Measurements from ENCODE around the gene GABBR1.

The GABBR1 gene

GRCh38 chr6:29522227-29522626 lies 110.8 kb downstream of the GABBR1 start:
- H3K36me3 ChIP-seq (ENCODE audit: control insufficient read depth in 1 of 2, insufficient read depth in 2 of 2, low read depth in 1 of 2, low read length in 2 of 2) = no peaks in the 10 kb centered on the region
- H3K4me2 ChIP-seq (ENCODE audit: low read length, poor library complexity, severe bottlenecking) = no peak overlapping the region
- no peak overlapping the region for H2AK5ac ChIP-seq (ENCODE audit: low read length, severe bottlenecking)
- H3K27me3 ChIP-seq (ENCODE audit: control insufficient read depth in 1 of 2, insufficient read depth in 1 of 2, low read length in 2 of 2) = peaks cover 0 to 10% of the 10 kb centered on the region in 2 experiments
- no peak overlapping the region for H2BK12ac ChIP-seq (ENCODE audit: low read length in 2 of 2)
- H3K9ac ChIP-seq (ENCODE audit: low read length) = no peak overlapping the region
- H3K4me1 ChIP-seq (ENCODE audit: control insufficient read depth, insufficient read depth, low read depth, low read length) = no peaks in the 10 kb centered on the region
- H2BK120ac ChIP-seq (ENCODE audit: low read depth, low read length) = no peak overlapping the region
- no peak overlapping the region for H3K4me3 ChIP-seq (ENCODE audit: insufficient read depth in 1 of 2, low read depth in 1 of 2, low read length in 2 of 2)
- no peak overlapping the region for H2BK15ac ChIP-seq (ENCODE audit: low read depth, poor library complexity, severe bottlenecking)
- H3K14ac ChIP-seq (ENCODE audit: low read length in 2 of 2) = no peak overlapping the region
- no peak overlapping the region for H3K27ac ChIP-seq (ENCODE audit: low read length, poor library complexity, severe bottlenecking)
- no peak for DNase-seq
- H4K8ac ChIP-seq (ENCODE audit: low read length) = no peak overlapping the region
- H4K91ac ChIP-seq (ENCODE audit: low read length) = no peak overlapping the region
- no peak overlapping the region for H2AFZ ChIP-seq (ENCODE audit: low read depth, low read length)
- no CpG with 5 or more reads among the region's 2 CpGs for WGBS
- H3K79me1 ChIP-seq (replicated peaks; ENCODE audit: low read length, poor library complexity, severe bottlenecking) = no peaks in the 10 kb centered on the region
- no peak overlapping the region for H3K23ac ChIP-seq (ENCODE audit: low read length in 2 of 2)
- H3K9me3 ChIP-seq (ENCODE audit: control insufficient read depth, low read length) = no peaks in the 10 kb centered on the region
- H2BK5ac ChIP-seq (ENCODE audit: low read depth, low read length, poor library complexity, severe bottlenecking) = no peak overlapping the region
- H3K4ac ChIP-seq (ENCODE audit: low read depth in 1 of 2, low read length in 2 of 2) = no peak overlapping the region
- H3K18ac ChIP-seq (ENCODE audit: low read depth in 1 of 2, low read length in 2 of 2) = no peak overlapping the region

DNA sequence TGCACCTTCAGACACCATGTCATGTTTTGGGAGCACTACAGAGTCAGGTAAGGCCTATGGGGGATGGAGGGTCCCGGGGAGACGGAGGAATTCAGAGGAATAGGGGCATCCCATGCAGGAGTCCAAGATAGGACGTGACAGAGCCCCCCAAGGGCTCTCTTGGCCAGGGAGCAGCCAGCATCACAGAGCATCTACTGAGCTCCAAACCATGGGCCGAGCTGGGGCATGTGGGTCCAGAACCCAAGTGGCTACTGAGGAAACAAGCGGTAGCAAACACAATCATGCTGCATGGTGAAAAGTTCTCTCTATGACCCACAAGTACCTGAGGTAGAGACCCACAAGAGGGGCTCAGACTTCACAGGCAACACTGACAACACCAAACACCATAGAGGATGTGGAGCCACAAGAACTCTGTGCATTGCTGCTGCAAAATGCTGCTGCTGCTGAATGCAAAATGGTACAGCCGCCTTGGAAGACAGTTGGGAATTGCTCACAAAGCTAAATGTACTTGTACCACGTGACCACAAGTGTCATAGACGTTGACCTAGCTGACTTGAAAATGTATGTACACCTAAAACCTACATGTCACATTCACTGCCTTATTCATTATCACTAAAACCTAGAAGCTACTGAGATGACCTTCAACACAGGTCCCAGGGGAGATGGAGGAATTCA lies 111.8 kb downstream of the GABBR1 start:
- no peak overlapping the region for H2BK15ac ChIP-seq (ENCODE audit: low read depth, poor library complexity, severe bottlenecking)
- no peak overlapping the region for H2AFZ ChIP-seq (ENCODE audit: low read depth, low read length)
- 34% methylated on average over 8 of the region's 8 CpGs for WGBS

GRCh38 chr6:29520232-29520631 lies 112.8 kb downstream of the GABBR1 start:
- no peak for DNase-seq
- no peaks in the 10 kb centered on the region for H3K4me1 ChIP-seq (ENCODE audit: control insufficient read depth, insufficient read depth, low read depth, low read length)

More for the DNA sequence above, 111.8 kb downstream of the GABBR1 start:
- Histone ChIP-seq H2BK12ac (ENCODE audit: low read length in 2 of 2) (no peak overlapping the region), H3K18ac (ENCODE audit: low read depth in 1 of 2, low read length in 2 of 2) (no peak overlapping the region), H3K36me3 (ENCODE audit: control insufficient read depth in 1 of 2, insufficient read depth in 2 of 2, low read depth in 1 of 2, low read length in 2 of 2) (no peaks in the 10 kb centered on the region), H3K4me1 (ENCODE audit: control insufficient read depth, insufficient read depth, low read depth, low read length) (no peaks in the 10 kb centered on the region), H3K23ac (ENCODE audit: low read length in 2 of 2) (no peak overlapping the region), H4K91ac (ENCODE audit: low read length) (no peak overlapping the region), H3K4ac (ENCODE audit: low read depth in 1 of 2, low read length in 2 of 2) (no peak overlapping the region), H3K27me3 (ENCODE audit: control insufficient read depth in 1 of 2, insufficient read depth in 1 of 2, low read length in 2 of 2) (peaks cover 0 to 10% of the 10 kb centered on the region in 2 experiments), H3K27ac (ENCODE audit: low read length, poor library complexity, severe bottlenecking) (no peak overlapping the region), H3K79me1 (replicated peaks; ENCODE audit: low read length, poor library complexity, severe bottlenecking) (no peaks in the 10 kb centered on the region), H3K14ac (ENCODE audit: low read length in 2 of 2) (no peak overlapping the region), H2BK120ac (ENCODE audit: low read depth, low read length) (no peak overlapping the region), H4K8ac (ENCODE audit: low read length) (no peak overlapping the region), H2BK5ac (ENCODE audit: low read depth, low read length, poor library complexity, severe bottlenecking) (no peak overlapping the region), H2AK5ac (ENCODE audit: low read length, severe bottlenecking) (no peak overlapping the region), H3K9me3 (ENCODE audit: control insufficient read depth, low read length) (peaks cover 2% of the 10 kb centered on the region), H3K9ac (ENCODE audit: low read length) (no peak overlapping the region), H3K4me2 (ENCODE audit: low read length, poor library complexity, severe bottlenecking) (no peak overlapping the region), H3K4me3 (ENCODE audit: insufficient read depth in 1 of 2, low read depth in 1 of 2, low read length in 2 of 2) (no peak overlapping the region)
- DNase-seq = no peak

GRCh38 chr6:29519291-29520010 lies 113.5 kb downstream of the GABBR1 start:
- 63% methylated on average over 6 of the region's 6 CpGs for WGBS
- H3K23ac ChIP-seq (ENCODE audit: low read length in 2 of 2) = no peak overlapping the region
- no peak overlapping the region for H3K18ac ChIP-seq (ENCODE audit: low read depth in 1 of 2, low read length in 2 of 2)
- H3K14ac ChIP-seq (ENCODE audit: low read length in 2 of 2) = no peak overlapping the region
- H4K91ac ChIP-seq (ENCODE audit: low read length) = no peak overlapping the region
- no peaks in the 10 kb centered on the region for H3K36me3 ChIP-seq (ENCODE audit: control insufficient read depth in 1 of 2, insufficient read depth in 2 of 2, low read depth in 1 of 2, low read length in 2 of 2)
- no peak overlapping the region for H3K4ac ChIP-seq (ENCODE audit: low read depth in 1 of 2, low read length in 2 of 2)
- H3K9ac ChIP-seq (ENCODE audit: low read length) = no peak overlapping the region
- no peak for DNase-seq
- no peaks in the 10 kb centered on the region for H3K79me1 ChIP-seq (replicated peaks; ENCODE audit: low read length, poor library complexity, severe bottlenecking)
- H3K4me2 ChIP-seq (ENCODE audit: low read length, poor library complexity, severe bottlenecking) = no peak overlapping the region
- H4K8ac ChIP-seq (ENCODE audit: low read length) = no peak overlapping the region
- H2BK12ac ChIP-seq (ENCODE audit: low read length in 2 of 2) = no peak overlapping the region
- H3K4me3 ChIP-seq (ENCODE audit: insufficient read depth in 1 of 2, low read depth in 1 of 2, low read length in 2 of 2) = no peak overlapping the region
- no peak overlapping the region for H2AK5ac ChIP-seq (ENCODE audit: low read length, severe bottlenecking)
- peaks cover 2% of the 10 kb centered on the region for H3K9me3 ChIP-seq (ENCODE audit: control insufficient read depth, low read length)
- H3K27me3 ChIP-seq (ENCODE audit: control insufficient read depth in 1 of 2, insufficient read depth in 1 of 2, low read length in 2 of 2) = peaks cover 0 to 10% of the 10 kb centered on the region in 2 experiments
- no peak overlapping the region for H2BK15ac ChIP-seq (ENCODE audit: low read depth, poor library complexity, severe bottlenecking)
- no peak overlapping the region for H2BK120ac ChIP-seq (ENCODE audit: low read depth, low read length)
- no peaks in the 10 kb centered on the region for H3K4me1 ChIP-seq (ENCODE audit: control insufficient read depth, insufficient read depth, low read depth, low read length)
- no peak overlapping the region for H2AFZ ChIP-seq (ENCODE audit: low read depth, low read length)
- H2BK5ac ChIP-seq (ENCODE audit: low read depth, low read length, poor library complexity, severe bottlenecking) = no peak overlapping the region
- H3K27ac ChIP-seq (ENCODE audit: low read length, poor library complexity, severe bottlenecking) = no peak overlapping the region

More at GRCh38 chr6:29520232-29520631, 112.8 kb downstream of the GABBR1 start:
- WGBS = 63% methylated on average over 4 of the region's 4 CpGs
- no peak overlapping the region for H4K8ac ChIP-seq (ENCODE audit: low read length)
- no peak overlapping the region for H2BK5ac ChIP-seq (ENCODE audit: low read depth, low read length, poor library complexity, severe bottlenecking)
- H3K18ac ChIP-seq (ENCODE audit: low read depth in 1 of 2, low read length in 2 of 2) = no peak overlapping the region
- H4K91ac ChIP-seq (ENCODE audit: low read length) = no peak overlapping the region
- no peak overlapping the region for H3K23ac ChIP-seq (ENCODE audit: low read length in 2 of 2)
- no peak overlapping the region for H2BK12ac ChIP-seq (ENCODE audit: low read length in 2 of 2)
- no peak overlapping the region for H3K4me2 ChIP-seq (ENCODE audit: low read length, poor library complexity, severe bottlenecking)
- no peaks in the 10 kb centered on the region for H3K36me3 ChIP-seq (ENCODE audit: control insufficient read depth in 1 of 2, insufficient read depth in 2 of 2, low read depth in 1 of 2, low read length in 2 of 2)
- no peaks in the 10 kb centered on the region for H3K79me1 ChIP-seq (replicated peaks; ENCODE audit: low read length, poor library complexity, severe bottlenecking)
- H3K4ac ChIP-seq (ENCODE audit: low read depth in 1 of 2, low read length in 2 of 2) = no peak overlapping the region
- H3K27me3 ChIP-seq (ENCODE audit: control insufficient read depth in 1 of 2, insufficient read depth in 1 of 2, low read length in 2 of 2) = peaks cover 0 to 10% of the 10 kb centered on the region in 2 experiments
- H3K9ac ChIP-seq (ENCODE audit: low read length) = no peak overlapping the region
- H2BK15ac ChIP-seq (ENCODE audit: low read depth, poor library complexity, severe bottlenecking) = no peak overlapping the region
- no peak overlapping the region for H3K14ac ChIP-seq (ENCODE audit: low read length in 2 of 2)
- H3K27ac ChIP-seq (ENCODE audit: low read length, poor library complexity, severe bottlenecking) = no peak overlapping the region
- no peak overlapping the region for H2AFZ ChIP-seq (ENCODE audit: low read depth, low read length)
- no peak overlapping the region for H2AK5ac ChIP-seq (ENCODE audit: low read length, severe bottlenecking)
- H3K9me3 ChIP-seq (ENCODE audit: control insufficient read depth, low read length) = peaks cover 2% of the 10 kb centered on the region
- H2BK120ac ChIP-seq (ENCODE audit: low read depth, low read length) = no peak overlapping the region
- H3K4me3 ChIP-seq (ENCODE audit: insufficient read depth in 1 of 2, low read depth in 1 of 2, low read length in 2 of 2) = no peak overlapping the region
